GM20000 (cell line): ENCODE data around the gene NSUN2.

ENCODE experiments used
- DNase-seq: peaks from one replicate; pipeline ENCODE4 v3.0.0; 2012; ENCODE audit warnings: low spot score
- TF ChIP-seq, protein P1 (sequence below): IDR thresholded peaks from 2 replicates; pipeline ENCODE4 v1.5.1; 2012; ENCODE audit warnings: mild to moderate bottlenecking, control low read depth; ENCODE audit errors: extremely low read depth, missing control alignments

NSUN2 gene

DNA sequence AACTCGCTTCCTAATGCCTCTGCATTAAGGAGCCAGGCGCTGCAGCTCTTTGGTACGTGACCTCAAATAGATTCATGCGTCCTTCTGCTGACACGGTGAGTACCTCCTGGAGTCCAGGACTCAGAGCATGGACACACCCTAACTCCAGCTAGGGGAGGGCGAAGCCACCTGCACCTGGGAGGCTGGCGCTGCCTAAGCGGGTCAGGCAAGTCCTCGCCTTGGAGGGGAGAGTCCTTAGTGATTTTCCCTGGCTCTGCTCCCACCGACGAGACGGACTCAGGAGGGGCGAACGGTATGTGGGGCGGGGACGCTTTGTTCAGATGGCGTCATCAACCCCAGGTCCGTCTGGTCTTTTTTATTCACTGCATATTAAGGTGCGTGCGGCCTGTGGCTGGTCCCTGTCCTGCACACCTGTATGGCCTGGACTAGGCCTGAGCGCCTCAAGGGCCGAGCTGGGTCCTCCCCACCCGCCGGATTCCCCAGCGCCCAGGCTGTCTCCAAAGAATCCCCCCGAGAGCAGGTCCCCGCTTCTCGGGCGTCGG, 50.3 kb downstream of the NSUN2 start:
- no peak for DNase-seq
- TF ChIP-seq, protein P1, sequence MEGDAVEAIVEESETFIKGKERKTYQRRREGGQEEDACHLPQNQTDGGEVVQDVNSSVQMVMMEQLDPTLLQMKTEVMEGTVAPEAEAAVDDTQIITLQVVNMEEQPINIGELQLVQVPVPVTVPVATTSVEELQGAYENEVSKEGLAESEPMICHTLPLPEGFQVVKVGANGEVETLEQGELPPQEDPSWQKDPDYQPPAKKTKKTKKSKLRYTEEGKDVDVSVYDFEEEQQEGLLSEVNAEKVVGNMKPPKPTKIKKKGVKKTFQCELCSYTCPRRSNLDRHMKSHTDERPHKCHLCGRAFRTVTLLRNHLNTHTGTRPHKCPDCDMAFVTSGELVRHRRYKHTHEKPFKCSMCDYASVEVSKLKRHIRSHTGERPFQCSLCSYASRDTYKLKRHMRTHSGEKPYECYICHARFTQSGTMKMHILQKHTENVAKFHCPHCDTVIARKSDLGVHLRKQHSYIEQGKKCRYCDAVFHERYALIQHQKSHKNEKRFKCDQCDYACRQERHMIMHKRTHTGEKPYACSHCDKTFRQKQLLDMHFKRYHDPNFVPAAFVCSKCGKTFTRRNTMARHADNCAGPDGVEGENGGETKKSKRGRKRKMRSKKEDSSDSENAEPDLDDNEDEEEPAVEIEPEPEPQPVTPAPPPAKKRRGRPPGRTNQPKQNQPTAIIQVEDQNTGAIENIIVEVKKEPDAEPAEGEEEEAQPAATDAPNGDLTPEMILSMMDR, result no peak

DNA sequence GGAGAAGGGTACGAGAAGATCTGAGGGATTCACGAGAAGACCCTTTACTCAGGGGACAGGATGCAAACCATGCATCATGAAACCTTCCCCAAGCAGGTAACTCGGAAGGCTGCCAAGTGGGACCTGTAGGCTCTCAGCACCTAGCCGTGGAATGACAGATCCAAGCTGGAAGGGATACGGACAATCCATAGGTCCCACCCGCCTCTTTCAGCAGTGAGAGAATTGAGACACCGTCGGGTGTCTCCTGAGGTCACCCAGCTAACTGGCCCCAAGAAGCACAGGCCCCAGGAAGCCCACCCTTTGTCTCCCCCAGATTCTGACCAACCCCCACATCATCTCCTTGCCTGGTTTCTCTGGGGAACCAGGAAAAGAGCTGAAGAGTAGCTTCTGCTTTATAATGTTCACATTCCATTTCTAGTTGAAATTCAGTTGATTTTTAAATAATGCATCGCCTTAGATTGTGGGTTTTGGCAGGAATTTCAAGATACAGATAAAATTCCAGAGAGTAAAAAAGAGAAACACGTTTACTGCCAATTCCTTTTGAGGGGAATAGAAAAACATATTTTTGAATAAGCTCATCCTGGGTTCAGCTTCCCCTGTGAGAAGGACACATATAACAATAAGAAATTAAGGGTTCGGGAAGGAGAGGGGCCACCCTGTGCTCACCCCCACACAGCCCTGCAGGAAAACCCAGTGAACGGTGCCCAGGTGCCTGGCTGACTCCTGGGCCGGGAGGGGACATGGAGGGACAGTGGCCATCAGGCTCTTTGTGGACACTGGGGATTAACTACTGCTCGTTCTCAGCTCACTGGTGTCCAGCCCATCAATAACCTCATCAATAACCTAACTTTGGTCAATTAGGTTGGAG, 51.1 kb downstream of the NSUN2 start:
- TF ChIP-seq, protein P1, result no peak
- DNase-seq, result no peak

DNA sequence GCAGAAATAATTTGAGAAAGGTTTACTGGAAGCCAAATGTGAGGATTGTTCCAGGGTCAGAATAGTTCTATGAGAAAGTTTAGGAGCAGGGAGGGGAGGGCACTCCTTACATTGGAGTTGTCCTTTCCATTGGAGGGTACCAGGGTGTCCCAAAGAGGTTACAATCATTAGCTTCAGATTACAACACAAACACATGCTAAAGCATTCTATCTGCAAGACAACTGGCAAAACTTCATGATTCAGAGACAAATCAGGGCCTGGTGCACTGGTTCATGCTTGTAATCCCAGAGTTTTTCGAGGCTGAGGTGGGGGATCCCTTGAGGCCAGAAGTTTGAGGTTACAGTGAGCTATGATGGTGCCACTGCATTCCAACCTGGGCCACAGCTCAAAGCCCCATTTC, 51.8 kb downstream of the NSUN2 start:
- TF ChIP-seq, protein P1, result no peak
- no peak for DNase-seq

DNA sequence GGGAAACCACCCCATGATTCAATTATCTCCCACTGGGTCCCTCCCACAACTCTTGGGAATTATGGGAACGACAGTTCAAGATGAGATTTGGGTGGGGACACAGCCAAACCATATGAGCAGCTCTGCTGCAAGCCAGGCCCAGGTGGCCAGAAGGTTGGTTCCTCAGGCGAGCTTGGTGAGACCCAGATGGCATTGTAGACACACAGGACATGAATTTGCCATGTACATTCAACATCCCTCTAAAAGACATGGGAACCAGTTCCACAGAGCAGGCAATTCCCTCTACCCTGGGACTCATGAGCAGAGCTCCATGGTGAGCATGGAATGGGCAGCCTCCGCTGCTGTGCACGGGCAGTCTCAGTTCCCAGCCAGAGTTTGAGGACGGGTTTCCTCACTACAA, 53.3 kb downstream of the NSUN2 start:
- DNase-seq, result no peak
- TF ChIP-seq, protein P1, result no peak

DNA sequence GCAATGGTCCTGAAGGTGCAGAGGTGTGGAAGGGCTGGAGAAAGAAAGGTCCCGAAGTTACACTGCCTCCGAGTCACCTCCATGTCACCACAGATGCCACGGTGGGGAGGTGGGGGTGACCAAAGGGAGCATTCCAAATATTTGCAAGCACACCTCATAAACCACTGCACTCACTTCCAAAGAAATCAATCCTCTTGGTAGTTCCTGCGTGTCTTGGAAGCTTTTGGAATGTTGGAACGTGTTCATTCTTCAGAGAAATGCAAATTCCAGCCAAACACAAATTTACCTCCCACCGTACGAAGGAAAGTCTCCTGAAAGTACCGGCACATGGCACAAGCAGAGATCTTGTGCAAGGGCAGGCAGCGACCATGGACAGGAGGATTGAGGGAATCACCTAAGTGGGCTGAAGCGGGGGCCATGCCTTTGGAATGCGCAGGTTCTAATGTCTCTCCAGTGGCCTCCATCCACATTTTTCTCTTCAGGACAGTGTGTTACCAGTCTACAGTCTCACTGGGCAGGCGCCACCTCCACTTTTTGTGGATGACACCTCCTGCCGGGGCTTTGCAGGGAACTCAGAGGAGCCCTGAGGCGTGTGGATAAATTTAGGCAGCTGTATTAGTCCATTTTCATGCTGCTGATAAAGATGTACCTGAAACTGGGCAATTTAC, 54.0 kb downstream of the NSUN2 start:
- DNase-seq, result no peak
- TF ChIP-seq, protein P1, result no peak

DNA sequence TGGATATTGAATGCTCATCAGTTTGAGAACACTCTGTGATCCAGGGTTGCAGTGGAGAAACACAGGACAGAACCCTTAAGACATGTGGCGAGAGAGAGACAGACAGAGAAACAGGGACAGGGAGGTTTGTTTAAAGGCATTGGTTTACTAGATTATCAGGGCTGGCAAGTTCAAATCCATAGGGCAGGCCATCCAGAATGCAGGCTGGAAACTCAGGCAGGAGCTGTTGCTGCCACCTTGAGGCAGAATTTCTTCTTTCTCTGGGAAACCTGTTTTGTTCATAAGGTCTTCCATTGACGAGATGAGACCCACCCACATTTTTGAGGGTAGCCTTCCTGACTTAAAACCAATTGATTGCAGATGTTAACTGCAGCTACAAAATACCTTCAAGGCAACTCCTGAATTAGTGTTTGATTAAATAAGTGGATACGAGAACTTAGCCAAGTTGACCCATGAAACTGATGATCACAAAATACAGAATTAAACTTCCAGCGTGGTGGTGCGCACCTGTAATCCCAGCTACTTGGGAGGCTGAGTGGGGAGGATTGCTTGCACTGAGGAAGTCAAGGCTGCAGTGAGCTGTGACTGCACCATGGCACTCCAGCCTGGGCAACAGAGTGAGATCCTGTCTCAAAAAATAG, 55.9 kb downstream of the NSUN2 start:
- DNase-seq, result peak; percentile 65
- TF ChIP-seq, protein P1, result peak; percentile 36
